ENCODE results near the gene ESYT3.

GRCh38 chr3:138443521-138444503 is 9.4 kb downstream of the ESYT3 start:
- TF ChIP-seq CTCF (conservative IDR thresholded peaks at IDR 0.05 in 1 of 2, IDR thresholded peaks at IDR 0.05 in 1 of 2; ENCODE audit: extremely low read depth in 1 of 2, insufficient read depth in 1 of 2, low read depth in 1 of 2, low read length in 2 of 2) (no peak), EZH2 (IDR thresholded peaks at IDR 0.05; ENCODE audit: borderline replicate concordance, low read length) (no peak)
